Measurements from ENCODE around the gene SUSD4.

The SUSD4 gene

GRCh38 chr1:223227486-223228196 lies 136.3 kb downstream of the SUSD4 start:
- DNase-seq, result peak; percentile 20

- DNase-seq, result peak; percentile 10
Observed at GRCh38 chr1:223227031-223227430, 136.9 kb downstream of the SUSD4 start.

- peak; percentile 19 for DNase-seq
Observed at GRCh38 chr1:223226271-223226670, 137.7 kb downstream of the SUSD4 start.

DNA sequence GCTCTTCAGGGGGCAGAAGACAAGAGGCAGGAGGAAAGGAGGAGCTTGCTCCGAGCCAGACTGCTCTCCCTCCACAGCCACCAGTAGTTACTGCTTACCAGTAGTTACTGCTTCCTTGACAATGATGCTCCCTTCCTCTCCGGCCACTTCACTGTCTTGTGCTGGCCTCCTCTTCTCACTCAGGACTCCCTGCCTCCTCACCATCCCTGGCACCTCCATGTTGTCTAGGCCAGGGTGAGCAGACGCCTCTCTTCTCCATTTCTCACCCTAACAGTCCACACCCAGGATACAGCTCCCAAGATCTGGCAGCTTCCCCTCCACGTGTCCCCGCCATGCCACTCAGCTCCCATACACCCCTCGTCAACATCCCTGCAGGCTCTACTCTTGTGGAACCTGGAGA lies 138.5 kb downstream of the SUSD4 start:
- DNase-seq, result peak; percentile 14

GRCh38 chr1:223225061-223225460 lies 138.9 kb downstream of the SUSD4 start:
- DNase-seq, result peak; percentile 7

DNA sequence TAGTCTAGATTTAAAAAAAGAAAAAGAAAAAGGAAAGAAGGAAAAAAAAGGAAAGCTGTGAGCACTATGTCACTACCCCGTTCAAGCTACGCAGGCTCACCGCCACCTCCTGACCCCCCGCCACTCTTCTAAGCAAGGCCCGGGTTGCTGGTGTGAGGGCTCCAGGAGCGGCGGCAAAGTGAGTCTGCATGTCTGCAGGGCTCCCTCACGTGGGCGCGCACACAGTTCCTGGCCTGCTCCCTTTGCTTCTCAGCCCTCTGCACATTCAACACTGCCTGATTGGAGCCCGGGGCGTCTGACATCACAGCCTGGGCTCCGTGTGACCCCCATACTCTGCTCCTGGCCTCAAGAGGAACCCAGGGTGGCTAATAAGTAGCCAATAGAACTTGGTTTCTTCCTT lies 139.5 kb downstream of the SUSD4 start:
- peak; percentile 3 for DNase-seq

- peak; percentile 10 for DNase-seq
Observed at GRCh38 chr1:223223091-223223995, 140.6 kb downstream of the SUSD4 start.

DNA sequence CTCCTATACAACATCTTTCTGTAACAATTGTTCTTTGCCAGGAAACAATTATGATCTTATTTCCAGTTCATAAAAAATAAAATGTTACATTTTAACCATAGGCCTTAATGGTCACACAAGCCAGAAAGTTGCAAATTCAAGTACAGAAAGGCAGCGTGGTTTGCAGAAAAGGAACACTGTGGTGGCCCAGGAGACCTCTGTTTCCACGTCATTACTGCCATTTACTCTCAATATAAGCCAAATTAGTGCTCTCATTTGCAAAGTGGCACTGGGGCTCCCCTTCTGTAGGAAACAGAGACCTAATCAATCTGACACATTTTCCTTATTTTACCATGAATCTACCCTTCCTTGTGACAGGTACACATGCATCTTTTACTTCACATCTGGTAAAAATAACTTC lies 141.6 kb downstream of the SUSD4 start:
- DNase-seq, result no peak

DNA sequence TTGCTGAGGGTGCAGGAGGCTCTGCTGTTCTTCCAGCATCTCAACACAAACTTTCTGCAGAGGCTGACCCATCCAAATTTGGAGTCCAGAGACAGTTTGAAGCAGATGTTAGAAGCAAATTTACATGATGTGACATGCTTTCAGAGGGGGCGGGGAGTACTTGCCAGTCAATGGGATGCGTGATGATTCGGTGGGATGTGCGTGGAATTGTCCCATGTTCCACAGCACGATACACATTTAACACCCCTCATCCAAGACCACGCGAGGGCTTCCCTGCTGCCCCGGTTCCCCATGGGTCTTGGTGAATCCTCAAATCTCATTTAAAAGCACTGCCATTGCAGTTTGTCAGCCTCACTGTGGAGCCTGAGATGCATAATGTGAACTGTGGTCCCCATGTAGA lies 142.3 kb downstream of the SUSD4 start:
- peak; percentile 7 for DNase-seq

DNA sequence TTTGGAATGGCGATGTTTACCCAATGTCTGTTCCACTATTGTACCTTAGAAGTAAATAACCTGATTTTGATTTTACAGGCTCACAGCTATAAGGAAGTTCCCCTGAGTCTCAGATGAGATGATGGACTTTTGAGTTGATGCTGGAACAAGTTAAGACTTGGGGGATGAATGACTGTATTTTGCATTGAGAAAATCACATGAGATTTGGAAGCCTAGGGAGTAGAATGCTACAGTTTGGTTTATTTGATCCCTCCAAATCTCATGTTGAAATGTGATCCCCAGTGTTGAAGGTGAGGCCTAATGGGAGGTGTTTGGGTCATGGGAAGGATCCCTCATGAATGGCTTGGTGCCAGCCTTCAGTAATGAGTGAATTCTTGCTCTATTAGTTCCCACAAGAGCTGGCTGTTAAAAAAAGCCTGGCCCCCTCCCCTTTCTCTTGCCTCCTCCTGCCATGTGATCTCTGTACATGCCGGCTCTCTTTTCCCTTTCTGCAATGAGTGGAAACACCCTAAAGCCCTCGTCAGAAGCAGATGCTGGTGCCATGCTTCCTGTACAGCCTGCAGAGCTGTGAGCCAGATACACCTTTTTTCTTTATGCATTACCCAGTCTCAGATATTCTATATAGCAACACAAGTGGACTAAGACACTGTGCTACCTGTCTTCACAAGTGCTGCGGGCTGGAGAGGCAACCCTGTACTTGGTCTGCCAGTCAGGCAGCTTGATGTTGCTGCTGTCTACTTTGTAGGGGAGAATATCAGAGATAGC lies 143.9 kb downstream of the SUSD4 start:
- DNase-seq, result peak; percentile 11

- DNase-seq, result no peak
Observed at GRCh38 chr1:223219318-223219635, 144.7 kb downstream of the SUSD4 start.

GRCh38 chr1:223217781-223218180 lies 146.2 kb downstream of the SUSD4 start:
- no peak for DNase-seq

- peak; percentile 1 for DNase-seq
Observed at GRCh38 chr1:223216531-223217205, 147.3 kb downstream of the SUSD4 start.

DNA sequence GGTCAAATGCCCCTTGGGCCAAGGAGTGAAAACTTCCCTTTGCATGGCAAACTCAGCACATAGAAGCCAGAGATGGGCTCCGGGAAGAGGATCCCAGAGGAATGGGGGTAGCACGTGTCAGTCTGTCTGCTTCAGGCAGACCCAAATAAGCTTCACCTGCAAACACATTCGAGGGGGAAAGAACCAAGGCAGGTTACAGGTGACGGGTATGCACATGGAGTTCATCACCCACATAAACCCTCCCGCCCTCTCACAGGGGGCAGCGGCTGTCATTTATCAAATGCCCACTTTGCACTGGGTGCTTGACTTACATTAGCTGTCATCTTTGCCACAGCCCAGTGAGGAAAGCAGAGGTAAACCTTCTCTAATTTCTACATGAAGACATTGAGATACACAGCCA lies 147.9 kb downstream of the SUSD4 start:
- DNase-seq, result peak; percentile 8

DNA sequence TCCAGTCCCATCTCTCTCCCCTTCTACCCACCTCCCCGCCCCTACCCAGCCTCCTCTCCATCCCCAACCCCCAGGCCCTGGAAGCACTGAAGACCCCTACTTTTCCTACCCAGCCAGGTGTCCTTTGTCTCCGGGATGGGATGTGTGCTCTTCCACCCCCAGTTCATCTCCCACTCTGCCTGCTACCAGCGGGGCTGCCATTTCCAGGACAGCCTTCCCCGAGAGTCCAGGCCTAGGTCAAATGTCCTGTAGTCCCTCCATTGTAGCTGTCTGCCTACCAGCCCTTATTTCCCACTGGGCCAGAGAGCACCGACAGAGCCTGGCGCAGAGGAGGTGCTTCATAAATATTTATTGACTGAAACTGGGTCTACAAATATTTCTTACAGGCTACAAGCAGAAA lies 148.9 kb downstream of the SUSD4 start:
- no peak for DNase-seq

GRCh38 chr1:223214261-223214807 lies 149.6 kb downstream of the SUSD4 start:
- DNase-seq, result peak; percentile 3

- DNase-seq, result peak; percentile 14
Observed at GRCh38 chr1:223212441-223212840, 151.5 kb downstream of the SUSD4 start.

DNA sequence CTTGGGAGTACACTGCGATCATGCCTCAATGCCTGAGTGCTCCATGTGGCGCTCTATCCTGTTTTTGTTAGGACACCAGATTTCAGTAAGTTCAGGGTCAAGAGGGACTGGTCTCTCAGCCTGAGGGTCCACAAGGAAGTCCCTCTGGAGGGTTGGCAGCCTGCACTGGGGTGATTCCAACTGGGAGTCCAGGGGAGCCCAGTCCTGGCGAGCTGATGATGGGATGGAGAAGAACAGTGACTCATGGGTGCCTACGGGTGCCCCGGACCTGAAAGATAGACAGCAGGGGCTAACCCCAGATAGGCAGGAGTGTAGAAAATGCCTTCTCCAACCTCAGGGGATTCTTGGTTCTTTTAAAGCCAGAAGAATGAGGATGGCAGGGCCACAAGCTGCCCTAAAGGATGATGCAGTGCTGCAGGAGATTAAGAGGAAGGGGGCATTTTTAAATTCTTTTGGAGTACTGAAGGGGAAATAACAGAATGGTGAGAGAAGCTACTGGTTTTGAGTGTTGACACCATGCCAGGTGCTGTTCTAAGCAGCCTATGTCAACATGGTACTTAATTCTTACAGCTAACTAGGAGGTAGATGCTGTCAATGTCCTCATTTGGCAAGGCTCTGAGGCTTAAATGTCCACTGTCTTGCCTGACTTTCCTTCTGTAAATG lies 152.5 kb downstream of the SUSD4 start:
- no peak for DNase-seq

GRCh38 chr1:223210788-223211120 lies 153.2 kb downstream of the SUSD4 start:
- DNase-seq, result no peak

- DNase-seq, result no peak
Observed at GRCh38 chr1:223209992-223210787, 153.8 kb downstream of the SUSD4 start.

DNA sequence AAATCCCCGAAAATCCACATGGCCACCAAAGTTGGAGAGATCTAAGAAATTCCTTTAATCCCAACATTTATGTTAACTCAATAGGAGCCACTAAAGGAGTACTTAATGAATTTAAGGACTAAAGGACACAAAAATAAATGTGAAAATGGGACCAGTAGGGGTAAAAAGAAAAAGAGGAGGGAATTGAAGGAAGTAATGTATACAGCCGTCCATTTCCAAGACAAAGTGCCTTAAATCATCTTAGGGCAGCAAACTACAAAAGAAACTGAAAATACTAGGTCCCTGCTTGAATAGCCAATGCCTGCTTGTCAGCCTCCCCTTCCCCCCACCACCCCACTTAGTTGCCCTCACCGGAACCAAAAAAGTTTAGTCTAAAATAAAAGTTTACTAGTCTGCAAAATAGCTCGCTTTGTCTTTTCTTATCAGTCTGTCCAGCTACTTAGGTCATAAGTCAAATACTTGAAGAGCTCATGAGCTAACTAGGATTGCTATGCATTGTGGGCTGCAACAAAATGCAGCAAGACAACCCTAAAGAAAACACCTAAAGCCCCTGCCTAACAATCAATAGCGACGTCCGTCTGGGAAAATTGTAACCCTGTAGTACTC lies 154.6 kb downstream of the SUSD4 start:
- DNase-seq, result no peak

Measured in stimulated activated CD8-positive, alpha-beta memory T cell treated with anti-CD3 and anti-CD28 coated beads, Interleukin-4, amount 100 ng/mL, for 48 hours (primary cell).